GM20431 (cell line): ENCODE measurements around the gene UBXN7.
"Not testable (repeated sequence)": the region's sequence is repeated elsewhere in the genome, so short reads cannot be mapped to it uniquely, and the experiment has no call there.

ENCODE experiments used
- in situ Hi-C: fragments of 300-500 bp; cut with MseI, MboI; formaldehyde crosslinking; loops from one replicate; pipeline ENCODE4 v1.15.0; 2020; ENCODE audit warnings: low sequenced_read_pairs; ENCODE audit not compliant: unreplicated experiment

Gene UBXN7

DNA sequence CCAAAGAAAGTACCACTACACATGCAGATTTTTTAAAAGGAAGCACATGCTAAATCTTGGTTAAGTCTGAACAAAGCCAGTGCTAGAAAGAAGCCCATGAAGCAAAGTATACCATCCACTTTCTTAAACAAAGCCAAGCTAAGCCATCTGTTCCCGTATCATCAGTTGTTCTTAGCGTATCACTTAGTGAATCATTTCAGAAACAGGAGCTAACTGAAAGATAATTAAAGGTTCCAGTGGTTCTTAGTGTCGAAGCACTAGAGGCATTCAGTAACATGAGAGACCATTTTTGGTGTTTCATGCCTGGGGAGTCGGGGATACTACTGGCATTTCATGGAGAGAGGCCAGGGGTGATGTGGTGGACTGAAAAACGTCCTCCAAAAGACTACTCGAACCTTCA is 12.8 kb downstream of the UBXN7 start:
- in situ Hi-C loops, result no loop called here

DNA sequence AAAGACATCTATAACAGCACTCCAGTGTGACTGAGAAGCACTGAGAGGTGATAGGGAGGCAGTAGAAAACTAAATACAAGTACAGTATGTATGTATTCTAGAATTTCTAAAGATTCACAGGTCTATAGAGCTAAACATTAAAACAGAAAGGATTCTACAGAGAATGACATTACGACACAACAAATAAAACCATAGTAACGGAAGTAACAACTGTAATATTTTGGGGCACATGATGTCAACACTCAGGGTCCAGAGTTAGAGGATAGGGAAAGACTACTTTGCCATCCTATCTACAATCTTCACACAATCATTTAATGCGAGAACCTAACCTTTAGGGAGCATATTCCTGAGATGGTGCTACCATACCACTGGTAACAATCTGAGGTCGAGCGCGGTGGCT is 13.6 kb downstream of the UBXN7 start:
- in situ Hi-C loops, result no loop called here

DNA sequence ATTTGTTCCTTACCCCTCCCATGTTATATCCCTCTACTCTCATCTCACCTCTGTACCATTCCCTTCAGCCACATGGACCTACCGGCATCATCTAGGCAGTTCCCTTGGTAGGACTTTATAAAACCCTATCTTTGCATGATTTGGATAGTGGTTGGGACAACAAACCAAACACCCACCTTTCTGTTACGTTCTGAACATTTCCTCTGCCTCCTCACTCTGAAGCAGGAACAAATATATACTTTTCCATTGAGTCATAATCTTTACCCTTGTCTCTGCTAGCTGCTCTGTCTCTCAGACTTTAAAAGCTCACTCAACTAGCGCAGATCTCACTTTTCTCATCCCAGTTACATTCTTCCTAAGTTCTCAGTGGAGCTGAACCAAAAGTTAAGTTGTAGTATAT is 17.8 kb downstream of the UBXN7 start:
- in situ Hi-C loops, result no loop called here

DNA sequence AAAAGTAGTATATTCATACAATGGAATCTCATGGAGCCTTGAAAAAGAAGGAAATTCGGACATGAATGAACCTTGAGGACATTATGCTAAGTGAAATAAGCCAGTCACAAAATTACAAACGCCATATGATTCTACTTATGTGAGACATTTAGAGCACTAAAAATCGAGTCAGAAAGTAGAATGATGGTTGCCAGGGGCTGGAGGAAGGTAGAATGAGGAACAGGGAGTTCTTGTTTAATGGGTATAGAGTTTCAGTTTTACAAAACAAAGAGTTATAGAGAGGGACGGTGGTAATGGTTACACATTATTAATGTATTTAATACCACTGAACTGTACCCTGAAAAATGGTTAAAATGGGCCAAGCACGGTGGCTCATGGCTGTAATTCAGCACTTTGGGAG is 19.5 kb downstream of the UBXN7 start:
- in situ Hi-C loops, result no loop called here

DNA sequence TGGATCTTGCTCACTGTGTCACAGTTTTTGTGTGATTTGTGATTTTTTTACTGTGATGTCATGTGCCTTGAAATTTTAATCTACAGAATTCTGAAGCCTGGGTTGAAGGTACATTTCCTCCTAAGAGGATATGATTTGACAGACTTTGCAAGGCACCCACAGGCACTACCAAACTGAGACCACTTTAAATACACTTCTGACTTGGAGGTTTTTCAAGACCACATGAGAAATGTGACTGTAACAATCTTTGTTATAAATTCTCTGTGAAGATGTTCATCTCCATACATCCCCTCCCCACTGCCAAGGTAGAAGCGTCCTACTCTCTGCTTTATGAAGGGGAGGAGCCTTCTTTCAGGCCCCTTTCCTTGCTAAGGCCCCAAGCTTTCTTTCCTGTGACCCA is 22.8 kb downstream of the UBXN7 start:
- in situ Hi-C loops, result no loop called here

DNA sequence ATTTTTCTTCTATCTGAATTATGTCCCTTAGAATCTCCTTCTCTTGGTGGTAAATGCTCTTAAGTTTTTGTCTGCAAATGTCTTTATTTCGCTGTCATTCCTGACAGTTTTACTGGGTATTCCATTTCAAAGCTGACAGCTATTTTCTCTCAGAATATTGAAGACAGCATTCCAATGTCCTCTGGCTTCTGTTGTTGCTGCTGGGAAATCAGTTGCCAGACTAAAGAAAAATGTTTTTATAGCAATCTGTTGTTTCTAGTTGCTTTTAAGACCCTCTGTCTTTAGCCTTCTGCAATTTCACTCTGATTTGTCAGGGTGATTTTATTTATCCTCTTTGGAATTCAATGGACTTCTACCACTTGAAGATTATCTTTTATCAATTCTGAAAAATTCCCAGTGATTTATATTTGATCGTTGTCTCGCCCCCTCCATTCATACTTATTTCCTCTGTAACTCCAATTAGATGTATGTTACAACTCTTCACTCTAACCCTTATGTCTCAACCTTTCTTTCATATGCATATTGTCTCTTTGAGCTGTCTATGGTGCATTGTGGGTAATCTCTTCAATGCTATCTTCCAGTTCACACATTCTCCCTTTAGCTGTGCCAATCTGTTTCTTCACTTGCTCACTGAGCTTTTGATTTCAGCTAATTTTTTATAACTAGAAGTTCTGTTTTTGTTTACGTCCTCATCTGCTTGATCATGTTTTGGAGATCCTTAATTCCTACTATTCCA is 23.5 kb downstream of the UBXN7 start:
- in situ Hi-C loops, result no loop called here

DNA sequence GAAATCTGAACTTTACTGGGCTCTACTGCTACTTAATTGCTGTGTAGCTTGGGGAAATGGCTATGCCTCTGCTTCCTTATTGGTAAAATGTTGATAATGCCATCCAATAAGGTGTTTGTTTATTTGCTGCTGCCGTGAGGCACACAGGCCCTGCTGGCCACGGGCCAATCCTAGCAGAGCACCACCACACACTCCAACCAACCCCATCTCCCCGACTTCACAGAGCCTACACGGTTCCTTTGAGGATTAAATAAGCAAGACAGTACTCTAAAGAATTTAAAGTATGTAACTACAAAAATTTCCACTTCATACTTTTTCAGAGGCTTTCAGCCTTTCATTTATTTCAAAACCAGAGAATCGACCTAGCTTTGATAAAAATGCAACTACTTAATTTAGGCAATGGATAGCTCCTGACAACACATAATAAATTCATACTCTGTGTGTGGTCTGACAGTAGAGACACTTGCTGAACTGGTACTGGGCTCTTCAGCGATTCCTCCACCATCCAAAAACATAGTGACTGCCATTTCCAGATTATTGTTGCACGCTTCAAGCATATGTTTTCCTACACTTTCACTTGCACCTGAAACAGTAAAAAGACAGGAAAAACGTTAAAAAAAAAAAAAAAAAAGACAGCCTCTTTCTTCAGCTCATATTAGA is 25.3 kb downstream of the UBXN7 start:
- in situ Hi-C loops, result no loop called here

DNA sequence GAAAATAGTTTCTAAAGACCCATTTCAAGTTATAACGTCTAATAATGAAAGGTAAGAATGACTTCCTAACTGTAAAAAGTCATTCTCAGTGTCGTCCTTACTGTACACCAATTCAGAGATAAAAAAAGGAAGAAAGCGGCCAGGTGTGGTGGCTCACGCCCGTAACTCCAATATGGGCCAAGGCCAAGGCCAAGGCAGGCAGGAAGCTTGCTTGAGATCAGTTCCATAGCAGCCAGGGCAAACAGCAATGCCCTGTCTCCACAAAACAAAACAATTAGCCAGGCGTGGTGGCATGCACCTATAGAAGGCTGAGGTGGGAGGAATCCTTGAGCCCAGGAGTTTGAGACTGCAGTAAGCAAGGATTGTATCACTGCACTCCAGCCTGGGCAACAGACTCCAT is 31.9 kb downstream of the UBXN7 start:
- in situ Hi-C loops, result no loop called here

DNA sequence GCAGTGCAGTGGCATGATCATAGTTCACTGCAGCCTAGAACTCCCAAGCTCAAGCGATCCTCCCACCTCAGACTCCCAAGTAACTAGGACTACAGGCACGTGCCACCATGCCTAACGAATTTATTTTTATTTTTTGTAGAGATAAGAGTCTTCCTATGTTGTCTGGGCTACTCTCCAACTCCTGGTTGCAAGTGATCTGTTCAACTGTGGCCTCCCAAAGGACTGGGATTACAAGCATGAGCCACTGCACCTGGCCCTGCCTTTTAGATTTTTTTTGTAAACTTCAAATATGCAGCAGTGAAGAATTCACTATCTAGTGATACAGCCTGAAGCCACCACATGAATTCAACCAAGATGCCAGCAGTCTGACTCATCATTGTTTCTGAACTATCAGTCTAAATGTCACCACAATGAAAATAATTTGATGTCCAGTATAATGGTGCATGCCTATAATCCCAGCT is 32.7 kb downstream of the UBXN7 start:
- in situ Hi-C loops, result no loop called here

DNA sequence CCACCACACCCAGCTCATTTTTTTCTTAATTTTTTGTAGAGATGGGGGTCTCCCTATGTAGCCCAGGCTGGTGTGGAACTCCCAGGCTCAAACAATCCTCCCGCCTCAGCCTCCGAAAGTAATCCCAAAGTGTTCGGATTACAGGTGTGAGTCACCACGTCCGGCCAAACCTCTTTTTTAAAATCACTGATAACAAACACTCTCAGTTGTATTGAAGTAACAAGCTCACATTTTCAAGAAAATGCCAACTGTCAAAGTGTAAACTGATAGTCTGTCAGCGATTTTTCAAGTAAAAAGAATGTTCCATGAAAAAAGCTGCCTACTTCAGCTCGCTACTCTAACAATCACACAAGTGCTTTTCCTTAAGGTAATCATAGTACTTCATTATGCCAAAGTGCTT is 33.4 kb downstream of the UBXN7 start:
- in situ Hi-C loops, result no loop called here

DNA sequence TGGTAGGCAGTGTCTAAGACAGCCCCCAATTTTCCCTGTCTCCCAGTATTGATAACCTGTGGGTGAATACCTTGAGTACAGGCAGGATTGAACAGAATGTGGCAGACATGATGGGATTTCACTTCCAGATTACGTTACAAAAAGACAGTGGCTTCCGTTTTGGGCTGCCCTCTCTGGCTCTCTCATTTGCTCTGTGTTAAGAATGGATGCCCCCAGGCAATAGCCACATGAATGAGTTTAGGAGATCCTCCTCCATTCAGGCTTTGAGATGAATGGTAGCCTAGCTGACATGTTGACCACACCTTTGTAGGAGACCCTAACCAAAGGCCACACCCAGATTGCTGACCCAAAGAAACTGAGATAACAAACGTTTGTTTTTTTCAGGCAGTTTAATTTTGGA is 34.3 kb downstream of the UBXN7 start:
- in situ Hi-C loops, result no loop called here

DNA sequence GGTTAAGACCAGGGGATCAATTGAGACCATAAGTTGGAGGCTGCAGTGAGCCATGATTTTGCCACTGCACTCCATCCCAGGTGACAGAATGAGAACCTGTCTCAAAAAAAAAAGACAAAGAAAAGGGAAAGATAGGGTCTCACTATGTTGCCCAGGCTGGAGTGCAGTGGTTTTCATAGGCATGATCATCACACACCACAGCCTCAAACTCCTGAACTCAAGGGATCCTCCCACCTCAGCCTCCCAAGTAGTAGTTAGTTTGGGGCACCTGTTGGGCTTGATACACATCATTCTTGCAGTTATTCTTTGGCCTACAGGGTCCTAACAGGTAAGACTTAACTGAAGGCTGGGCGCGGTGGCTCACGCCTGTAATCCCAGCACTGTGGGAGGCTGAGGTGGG is 42.1 kb downstream of the UBXN7 start:
- in situ Hi-C loops, result no loop called here

DNA sequence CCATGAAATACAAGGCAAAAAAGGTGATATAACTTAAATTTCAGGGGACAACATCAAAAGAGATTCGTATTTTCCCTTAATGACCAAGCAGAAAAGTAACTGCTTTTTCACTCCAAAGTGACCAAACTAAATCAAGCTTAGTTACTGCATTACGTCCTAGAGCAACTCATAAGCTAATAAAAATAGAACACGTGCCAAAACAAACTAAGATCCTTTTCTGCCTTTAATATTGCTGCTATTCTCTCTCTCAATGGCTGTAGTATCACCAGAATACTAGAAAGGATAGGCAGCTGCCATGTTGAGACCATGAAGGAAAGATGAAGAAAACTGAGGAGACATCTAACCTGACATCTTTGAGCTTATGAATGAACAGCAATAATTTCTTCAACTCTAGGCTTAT is 43.3 kb downstream of the UBXN7 start:
- in situ Hi-C loops, result no loop called here

DNA sequence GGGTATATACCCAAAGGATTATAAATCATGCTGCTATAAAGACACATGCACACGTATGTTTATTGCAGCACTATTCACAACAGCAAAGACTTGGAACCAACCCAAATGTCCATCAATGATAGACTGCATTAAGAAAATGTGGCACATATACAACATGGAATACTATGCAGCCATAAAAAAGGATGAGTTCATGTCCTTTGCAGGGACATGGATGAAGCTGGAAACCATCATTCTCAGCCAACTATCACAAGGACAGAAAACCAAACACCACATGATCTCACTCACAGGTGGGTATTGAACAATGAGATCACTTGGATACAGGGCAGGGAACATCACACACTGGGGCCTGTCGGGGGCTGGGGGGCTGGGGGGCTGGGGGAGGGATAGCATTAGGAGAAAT is 44.3 kb downstream of the UBXN7 start:
- in situ Hi-C loops, result not testable (repeated sequence)

DNA sequence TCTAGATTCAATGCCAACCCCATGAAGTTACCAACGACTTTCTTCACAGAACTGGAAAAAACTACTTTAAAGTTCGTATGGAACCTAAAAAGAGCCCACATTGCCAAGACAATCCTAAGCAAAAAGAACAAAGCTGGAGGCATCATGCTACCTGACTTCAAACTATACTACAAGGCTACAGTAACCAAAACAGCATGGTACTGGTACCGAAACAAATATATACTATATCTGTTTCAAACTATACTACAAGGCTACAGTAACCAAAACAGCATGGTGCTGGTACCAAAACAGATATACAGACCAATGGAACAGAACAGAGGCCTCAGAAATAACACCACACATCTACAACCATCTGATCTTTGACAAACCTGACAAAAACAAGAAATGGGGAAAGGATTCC is 45.4 kb downstream of the UBXN7 start:
- in situ Hi-C loops, result not testable (repeated sequence)

DNA sequence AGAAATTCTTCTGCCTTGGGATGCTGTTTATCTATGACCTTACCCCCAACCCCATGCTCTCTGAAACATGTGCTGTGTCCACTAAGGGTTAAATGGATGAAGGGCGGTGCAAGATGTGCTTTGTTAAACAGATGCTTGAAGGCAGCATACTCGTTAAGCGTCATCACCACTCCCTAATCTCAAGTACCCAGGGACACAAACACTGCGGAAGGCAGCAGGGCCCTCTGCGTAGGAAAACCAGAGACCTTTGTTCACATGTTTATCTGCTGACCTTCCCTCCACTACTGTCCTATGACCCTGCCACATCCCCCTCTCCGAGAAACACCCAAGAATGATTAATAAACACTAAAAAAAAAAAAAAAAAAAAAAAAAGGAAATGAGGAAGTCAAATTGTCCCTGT is 46.2 kb downstream of the UBXN7 start:
- in situ Hi-C loops, result not testable (repeated sequence)

DNA sequence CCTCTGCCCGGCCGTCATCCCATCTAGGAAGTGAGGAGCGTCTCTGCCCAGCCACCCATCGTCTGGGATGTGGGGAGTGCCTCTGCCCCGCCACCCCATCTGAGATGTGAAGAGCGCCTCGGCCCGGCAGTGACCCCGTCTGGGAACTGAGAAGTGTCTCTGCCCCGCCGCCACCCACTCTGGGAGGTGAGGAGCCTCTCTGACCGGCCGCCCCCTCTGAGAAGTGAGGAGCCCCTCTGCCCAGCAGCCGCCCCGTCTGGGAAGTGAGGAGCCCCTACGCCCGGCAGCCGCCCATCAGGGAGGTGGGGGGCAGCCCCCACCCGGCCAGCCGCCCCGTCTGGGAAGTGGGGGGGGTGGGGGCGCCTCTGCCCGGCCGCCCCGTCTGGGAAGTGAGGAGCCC is 46.8 kb downstream of the UBXN7 start:
- in situ Hi-C loops, result not testable (repeated sequence)

DNA sequence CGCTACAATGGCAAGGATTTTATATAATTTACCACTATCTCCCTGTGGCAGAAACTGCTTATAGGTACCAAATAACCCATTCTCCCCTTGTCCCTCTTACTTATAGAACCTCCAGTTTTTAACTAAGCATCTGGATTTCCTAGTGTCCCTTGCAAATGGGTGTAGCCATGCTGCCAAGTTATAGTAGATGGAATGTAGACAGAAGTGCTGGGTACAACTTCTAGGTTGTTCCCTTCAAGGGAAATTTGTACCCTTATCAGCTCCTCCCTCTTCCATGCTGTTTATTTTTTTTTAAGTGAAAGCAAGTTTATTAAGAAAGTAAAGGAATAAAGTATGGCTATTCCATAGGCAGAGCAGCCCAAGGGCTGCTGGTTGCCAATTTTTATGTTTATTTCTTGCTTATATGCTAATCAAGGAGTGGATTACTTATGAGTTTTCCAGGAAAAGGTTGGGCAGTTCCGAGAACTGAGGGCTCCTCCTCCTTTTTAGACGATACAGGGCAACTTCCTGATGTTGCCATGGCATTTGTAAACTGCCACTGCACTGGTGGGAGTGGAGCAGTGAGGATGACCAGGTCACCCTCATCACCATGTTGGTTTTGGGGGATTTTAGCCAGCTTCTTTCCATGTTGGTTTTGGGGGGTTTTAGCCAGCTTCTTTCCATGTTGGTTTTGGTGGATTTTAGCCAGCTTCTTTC is 53.9 kb downstream of the UBXN7 start:
- in situ Hi-C loops, result no loop called here

DNA sequence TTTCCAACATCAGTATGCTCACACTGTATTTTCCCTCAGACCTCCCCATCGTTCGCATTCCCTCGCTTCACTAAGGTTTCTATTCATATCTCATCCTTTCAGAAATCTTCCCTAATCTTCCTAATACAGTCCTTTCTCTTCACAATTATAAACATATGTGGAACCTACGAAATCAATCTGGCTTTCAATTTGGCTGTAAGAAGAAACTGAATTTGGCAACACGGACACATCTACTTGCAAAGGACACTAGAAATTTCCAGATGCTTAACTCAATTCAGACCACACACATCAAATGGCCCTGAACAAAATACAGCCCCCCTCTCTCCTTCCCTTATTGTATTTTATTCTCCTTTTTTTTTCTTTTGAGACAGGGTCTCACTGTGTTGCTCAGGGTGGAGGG is 54.9 kb downstream of the UBXN7 start:
- in situ Hi-C loops, result no loop called here

DNA sequence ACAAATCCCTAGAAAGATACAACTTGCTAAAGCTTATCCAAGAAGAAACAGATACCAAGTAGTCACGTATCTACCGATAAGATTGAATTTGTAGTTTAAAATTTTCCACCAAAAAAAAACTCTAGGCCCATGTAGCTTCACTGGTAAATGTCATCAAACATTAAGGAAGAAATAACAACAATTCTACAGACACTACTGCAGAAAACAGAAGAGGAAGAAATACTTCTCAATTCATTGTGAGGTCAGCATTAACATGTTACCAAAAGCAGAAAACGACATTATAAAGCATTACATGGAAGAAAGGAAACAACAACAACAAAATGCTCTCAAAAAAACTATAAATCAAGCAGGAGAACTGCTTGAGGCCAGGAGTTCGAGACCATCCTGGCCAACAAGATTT is 66.5 kb downstream of the UBXN7 start:
- in situ Hi-C loops, result no loop called here

DNA sequence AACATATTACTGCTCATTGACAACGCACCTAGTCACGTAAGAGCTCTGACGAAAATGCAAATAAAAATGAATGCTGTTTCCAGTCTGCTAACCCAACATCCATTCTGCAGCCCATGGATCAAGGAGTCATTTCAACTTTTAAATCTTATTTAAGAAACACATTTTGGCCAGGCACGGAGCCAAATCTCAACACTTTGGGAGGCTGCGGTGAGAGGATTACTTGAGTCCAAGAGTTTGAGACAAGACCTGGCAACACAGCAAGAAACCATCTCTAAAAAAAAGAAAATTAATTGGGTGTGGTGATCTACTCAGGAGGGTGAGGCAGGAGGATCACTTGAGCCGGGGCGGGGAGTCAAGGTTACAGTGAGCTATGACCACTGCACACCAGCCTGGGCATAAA is 71.6 kb downstream of the UBXN7 start:
- in situ Hi-C loops, result no loop called here
